Activated gamma-delta T cell (primary cell): ENCODE data around the gene ELP5.

Experiments used
- DNase-seq: peaks from one replicate; lab custom pipeline; 2025; lab: John Stamatoyannopoulos, UW

The ELP5 gene

GRCh38 chr17:7219229-7219811, 32.7 kb upstream of the ELP5 start:
- DNase-seq, result no peak

- peak; percentile 62 for DNase-seq
Observed at GRCh38 chr17:7219812-7220592, 32.0 kb upstream of the ELP5 start, which contains the start of the genes ACADVL and DLG4. Gene ACADVL, plus strand, starts transcription at chr17:7219938. Its CDS starts 47 bp downstream, at chr17:7219985. Gene DLG4, minus strand, starts transcription at chr17:7219836.

- DNase-seq, result no peak
Observed at GRCh38 chr17:7220593-7221277, 31.3 kb upstream of the ELP5 start.

GRCh38 chr17:7221278-7222092, 30.5 kb upstream of the ELP5 start:
- DNase-seq, result no peak

- no peak for DNase-seq
Observed at GRCh38 chr17:7222093-7222971, 29.7 kb upstream of the ELP5 start.

- no peak for DNase-seq
Observed at GRCh38 chr17:7222972-7223292, 29.1 kb upstream of the ELP5 start.

GRCh38 chr17:7223375-7223774, 28.6 kb upstream of the ELP5 start:
- DNase-seq, result no peak

GRCh38 chr17:7224110-7224509, 27.9 kb upstream of the ELP5 start:
- DNase-seq, result no peak

- DNase-seq, result no peak
Observed at GRCh38 chr17:7224661-7225111, 27.3 kb upstream of the ELP5 start.

- no peak for DNase-seq
Observed at GRCh38 chr17:7225711-7226331, 26.2 kb upstream of the ELP5 start.

- no peak for DNase-seq
Observed at GRCh38 chr17:7226721-7227710, 25.0 kb upstream of the ELP5 start.

- DNase-seq, result no peak
Observed at GRCh38 chr17:7228920-7229319, 23.1 kb upstream of the ELP5 start.

GRCh38 chr17:7229504-7229903, 22.5 kb upstream of the ELP5 start:
- DNase-seq, result no peak

GRCh38 chr17:7232114-7232513, 19.9 kb upstream of the ELP5 start:
- no peak for DNase-seq

GRCh38 chr17:7233701-7234082, 18.3 kb upstream of the ELP5 start:
- no peak for DNase-seq

- DNase-seq, result peak; percentile 84
Observed at GRCh38 chr17:7234083-7234951, 17.7 kb upstream of the ELP5 start, which contains the start of gene DVL2. Gene DVL2, minus strand, starts transcription at chr17:7234517. Its CDS starts 255 bp downstream, at chr17:7234262.

- no peak for DNase-seq
Observed at GRCh38 chr17:7235693-7236665, 16.0 kb upstream of the ELP5 start.
